ENCODE results near the gene AADAT.

- no peak for TF ChIP-seq POLR2A (IDR thresholded peaks at IDR 0.05; ENCODE audit: control extremely low read depth in 1 of 2, low read depth in 2 of 2, low read length in 2 of 2)
- TF ChIP-seq CHD1 (IDR thresholded peaks at IDR 0.05; ENCODE audit: low read depth, low read length): no peak
These were observed 48.2 kb upstream of the AADAT start for GRCh38 chr4:170137927-170138326.

All from H1 (cell line).